ENCODE data around the gene THBS1.

- no peak for TF ChIP-seq HDGF (IDR thresholded peaks at IDR 0.05; ENCODE audit: borderline replicate concordance)
- no peak for TF ChIP-seq SUZ12 (IDR thresholded peaks at IDR 0.05)
- no peak for TF ChIP-seq SP1 (IDR thresholded peaks at IDR 0.05)
- TF ChIP-seq BHLHE40 (IDR thresholded peaks at IDR 0.05; ENCODE audit: borderline replicate concordance): no peak
- TF ChIP-seq NFRKB (IDR thresholded peaks at IDR 0.05): no peak
- TF ChIP-seq TARDBP (IDR thresholded peaks at IDR 0.05): no peak
- no peak for TF ChIP-seq FOXM1 (IDR thresholded peaks at IDR 0.05; ENCODE audit: borderline replicate concordance)
Measured at GRCh38 chr15:39553947-39554693, 26.8 kb upstream of the THBS1 start.
